ENCODE results near the gene NOS1.

The NOS1 gene

DNA sequence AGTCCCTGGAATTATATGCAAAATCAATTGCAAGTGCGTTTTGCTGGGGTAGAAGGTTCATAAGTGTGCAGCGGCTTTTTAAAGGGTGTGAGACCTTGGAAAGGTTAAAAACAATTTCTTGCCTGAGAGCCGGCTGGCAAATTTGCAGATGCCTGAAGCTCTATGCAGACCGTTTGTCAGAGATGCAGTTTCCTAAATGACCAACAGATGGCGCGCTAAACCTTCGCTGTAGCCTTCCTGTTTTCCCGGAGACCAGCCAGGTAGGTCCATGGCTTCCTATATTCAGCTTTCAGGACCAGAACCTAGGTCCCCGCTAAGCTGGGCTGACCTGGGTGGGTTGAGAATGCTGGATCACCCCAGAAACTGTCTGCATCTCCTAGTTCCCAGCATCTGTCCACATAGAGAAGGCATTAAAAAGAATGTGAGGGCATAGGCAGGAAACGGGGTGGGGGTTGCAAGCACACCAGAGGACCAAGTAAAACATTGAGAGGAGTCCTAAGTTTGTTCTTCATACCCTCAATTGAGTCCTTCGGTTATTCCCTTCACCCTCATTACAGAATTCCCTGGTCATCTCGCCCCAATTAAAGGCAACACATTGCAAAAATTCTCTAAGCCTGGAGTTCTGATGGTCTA lies 5.7 kb upstream of the NOS1 start:
- peak; percentile 31 to 95 (median 86) for DNase-seq
- intact Hi-C loops (cut with DNase I), result loop anchor here (2.0 to 5.0 kb wide), 2 partner anchors 222 to 475 kb away; no protein-coding TSS in a partner anchor

DNA sequence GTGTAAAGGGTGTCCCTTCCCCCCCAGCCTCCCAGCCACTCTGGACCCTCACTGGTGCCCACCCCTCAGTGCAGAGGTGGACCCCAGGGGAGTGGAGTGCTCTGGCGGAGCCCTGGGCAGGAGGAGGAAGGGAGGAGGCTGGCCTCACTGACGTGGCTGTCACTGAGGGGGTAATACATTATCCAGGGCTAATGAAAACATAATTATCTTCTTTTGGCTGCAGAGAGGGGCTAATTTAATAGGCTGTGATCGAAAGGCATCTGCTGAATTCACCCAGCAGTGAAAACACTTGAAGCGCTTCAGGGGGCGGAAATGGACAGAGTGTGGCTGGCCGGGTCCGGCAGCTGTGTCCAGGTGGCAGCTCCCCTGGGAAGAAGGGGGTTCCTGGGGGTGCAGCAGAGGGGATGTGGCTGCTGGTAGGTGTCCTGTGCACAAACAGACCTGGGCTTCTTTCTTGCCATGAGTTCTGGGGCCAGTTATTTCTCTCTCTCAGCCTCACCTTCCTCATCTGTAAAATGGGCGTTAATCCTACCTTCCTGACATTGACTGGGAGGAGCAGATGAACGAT lies 3.7 kb upstream of the NOS1 start:
- no peak for DNase-seq
- intact Hi-C loops (cut with DNase I), result loop anchor here (5.0 kb wide), 1 partner anchor 477 kb away; no protein-coding TSS in a partner anchor

DNA sequence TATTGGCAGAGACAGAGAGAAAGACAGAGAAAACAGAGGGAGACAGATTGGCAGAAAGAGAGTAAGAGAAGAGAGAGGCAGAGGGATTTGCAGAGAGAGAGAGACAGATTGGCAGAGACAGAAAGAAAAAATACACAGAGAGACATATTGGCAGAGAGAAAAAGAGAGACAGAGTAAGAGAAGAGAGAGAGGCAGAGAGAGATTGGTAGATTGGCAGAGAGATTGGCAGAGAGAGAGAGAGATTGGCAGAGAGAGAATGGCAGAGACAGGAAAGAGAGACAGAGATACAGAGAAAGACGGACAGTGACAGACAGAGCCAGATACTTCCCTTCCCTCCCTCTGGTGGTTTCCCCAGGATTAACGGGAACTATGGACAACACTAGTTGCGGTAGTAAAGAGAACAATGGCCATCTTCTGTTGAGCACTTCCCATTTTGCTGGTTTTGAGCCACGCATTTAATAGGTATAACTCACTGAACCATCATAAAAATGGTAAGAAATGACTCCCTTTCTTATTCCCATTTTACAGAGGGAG lies 2.6 kb upstream of the NOS1 start:
- intact Hi-C loops (cut with DNase I), result no loop called here
- no peak for DNase-seq

DNA sequence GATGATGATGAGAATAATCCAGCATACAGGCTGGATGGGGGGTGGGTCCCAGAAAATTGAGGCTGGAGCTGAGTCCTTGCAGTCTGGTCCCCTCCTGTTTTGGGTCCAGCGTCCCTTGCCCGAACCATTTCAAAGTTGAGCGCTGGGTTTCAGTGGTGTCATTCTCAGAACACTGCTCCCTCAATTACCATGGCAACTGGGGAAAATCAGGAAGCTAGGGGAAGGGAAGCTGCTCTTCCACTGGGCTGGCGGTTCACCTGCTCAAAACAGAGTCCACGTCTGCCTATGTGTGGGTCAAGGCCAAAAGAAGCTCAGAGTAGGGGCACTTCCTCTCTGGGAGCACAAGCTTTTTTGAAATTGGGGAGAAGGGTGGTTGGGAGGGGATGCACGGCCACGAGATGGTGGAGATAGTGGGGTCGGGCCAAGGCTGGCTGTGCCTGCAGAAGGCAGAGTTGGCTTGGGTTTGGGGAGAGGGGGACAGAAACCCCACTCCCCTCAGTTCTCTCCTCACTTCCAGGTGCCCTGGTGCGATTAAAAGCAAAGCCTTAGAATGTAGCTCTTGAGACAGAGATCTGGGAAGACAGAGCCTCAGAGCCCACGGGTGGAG lies 1.7 kb upstream of the NOS1 start:
- intact Hi-C loops (cut with DNase I), result no loop called here
- DNase-seq, result peak in 2 of 42 donors; percentile 12 to 41

DNA sequence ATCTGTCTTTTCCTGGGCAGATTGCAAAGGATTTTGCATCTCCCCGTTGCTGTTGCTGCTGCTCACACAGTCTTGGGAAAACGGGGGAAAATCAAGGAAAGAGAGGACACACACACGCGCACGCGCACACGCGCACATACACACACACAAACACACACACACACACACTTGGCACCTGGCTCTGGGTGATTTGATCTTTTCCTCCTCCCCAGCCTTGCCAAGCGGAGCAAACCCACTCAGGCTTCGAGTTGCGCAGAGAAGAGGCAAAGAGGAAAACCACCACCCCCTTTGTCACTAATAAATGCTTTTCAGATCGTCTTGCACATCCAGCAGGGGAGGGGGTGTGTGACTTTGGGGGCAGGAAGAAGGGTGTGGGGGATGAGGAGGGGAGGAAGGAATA lies 965 bp upstream of the NOS1 start:
- DNase-seq, result peak in 36 of 42 donors; percentile 6 to 75 (median 45)
- intact Hi-C loops (cut with DNase I), result no loop called here

DNA sequence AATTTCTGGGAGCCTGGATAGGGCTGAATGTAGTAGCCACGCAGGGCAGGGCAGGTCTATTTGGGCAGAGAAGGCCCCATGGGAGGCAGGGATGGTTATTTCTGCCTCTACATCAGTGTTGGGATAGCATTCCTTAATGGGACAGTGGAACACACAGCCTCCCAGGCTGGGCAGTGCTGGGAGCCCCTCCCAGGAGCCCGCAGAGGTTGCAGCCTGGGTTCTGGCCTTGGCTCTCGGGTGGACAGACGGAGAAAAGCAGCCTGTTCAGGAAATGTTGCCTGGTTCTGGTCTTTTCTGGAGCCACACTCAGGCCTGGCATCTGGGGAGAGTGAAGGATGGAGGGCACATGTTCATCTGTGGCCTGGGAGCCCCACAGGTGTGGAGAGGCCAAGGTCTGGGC lies 479 bp upstream of the NOS1 start:
- DNase-seq, result no peak
- intact Hi-C loops (cut with DNase I), result no loop called here

DNA sequence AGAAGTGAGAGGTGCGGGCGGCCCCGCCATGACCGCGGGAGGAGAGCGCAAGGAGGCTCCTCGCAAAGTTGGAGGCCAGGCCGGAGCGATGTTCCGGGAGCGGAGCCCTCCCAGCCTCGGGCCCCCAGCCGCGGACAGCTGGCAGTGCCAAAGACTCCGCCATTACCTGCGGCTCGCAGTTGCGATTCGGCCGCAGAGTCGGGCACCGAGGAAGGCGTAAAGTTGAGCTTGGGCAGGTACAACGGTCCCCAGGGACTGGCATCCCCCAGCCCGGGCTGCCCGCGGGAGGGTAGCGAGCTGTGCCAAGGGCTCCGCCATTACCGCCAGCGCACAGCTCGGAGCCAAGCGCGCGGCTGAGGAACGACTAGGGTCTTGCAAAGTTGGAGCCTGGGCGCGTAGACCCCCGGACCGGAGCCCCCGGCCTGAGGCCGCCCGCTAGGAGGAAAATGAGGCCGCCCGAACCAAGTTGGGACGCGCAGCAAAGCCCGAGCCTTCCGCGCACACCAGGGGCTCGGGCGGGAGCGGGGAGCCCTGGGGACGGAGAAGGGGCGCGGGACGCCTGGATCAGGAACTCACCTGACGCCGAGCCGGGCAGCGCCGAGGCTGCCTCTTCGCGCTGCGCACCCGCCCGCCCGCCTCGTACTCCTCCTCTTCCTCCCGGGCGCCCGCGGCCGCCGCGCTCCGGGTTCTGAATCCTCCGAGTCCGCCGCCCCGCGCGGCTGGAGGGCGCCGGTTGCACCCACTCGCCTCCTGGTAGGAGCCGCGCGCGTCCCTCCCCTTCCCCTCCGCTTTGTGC lies 677 bp downstream of the NOS1 start:
- intact Hi-C loops (cut with DNase I), result no loop called here
- peak in 25 of 42 donors; percentile 7 to 62 (median 33) for DNase-seq

DNA sequence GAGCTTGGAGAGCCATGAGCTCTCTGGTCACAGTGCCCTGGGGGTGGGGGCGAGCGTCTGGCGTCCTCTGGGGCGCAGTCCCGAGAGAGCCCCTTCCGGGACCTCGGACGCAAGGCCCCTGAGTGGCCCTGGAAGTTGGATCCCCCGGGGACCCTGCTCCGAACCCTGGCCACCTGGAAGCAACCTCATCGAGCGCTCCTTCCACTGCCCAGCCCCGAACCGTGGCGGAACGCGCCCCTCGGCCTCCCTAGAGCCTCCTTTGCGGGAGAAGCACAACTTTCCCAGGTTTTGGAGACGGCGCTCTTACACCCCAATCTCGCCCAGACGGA lies 1.2 kb downstream of the NOS1 start:
- intact Hi-C loops (cut with DNase I), result no loop called here
- peak in 1 of 42 donors; percentile 9 for DNase-seq

DNA sequence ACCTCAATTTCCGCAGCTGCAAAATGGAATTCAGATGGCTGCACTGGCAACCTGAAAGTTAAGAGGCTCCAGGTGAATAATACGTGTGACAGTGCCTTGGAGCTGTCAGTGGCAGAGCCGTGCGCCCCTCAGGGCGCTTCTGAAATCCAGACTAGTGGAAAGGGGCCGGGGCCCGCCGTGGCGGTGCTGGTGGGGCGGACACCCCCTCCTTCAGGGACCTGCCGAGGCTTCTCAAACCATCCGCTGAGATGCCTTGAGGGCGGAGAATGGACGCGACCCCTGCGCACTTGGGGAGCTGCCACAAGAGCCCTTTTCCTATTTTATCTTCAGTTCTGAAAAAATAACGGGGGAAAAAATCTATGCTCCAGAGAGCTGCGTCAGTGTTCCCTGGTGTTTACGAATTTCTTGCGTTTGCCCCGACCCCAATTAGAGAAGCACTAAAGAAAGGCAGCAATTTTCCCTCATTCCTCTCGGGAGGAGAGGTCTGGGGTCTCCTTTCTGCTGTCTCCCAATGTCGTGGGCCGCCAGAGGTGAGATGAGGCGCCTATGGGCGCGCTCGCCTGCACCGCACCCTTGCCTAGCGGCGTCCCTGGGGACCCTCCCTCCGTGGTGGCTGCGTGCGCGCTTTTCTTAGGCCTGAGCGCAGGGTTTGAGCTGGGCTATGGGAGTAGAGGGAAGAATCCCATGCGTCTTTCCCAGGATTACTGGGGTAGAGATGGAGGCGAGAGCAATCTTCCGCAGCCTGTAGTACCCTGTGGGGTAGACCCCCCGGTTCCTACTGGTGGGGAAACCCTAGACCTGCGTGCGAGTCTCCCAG lies 2.2 kb downstream of the NOS1 start:
- intact Hi-C loops (cut with DNase I), result no loop called here
- DNase-seq, result peak in 1 of 42 donors; percentile 12

DNA sequence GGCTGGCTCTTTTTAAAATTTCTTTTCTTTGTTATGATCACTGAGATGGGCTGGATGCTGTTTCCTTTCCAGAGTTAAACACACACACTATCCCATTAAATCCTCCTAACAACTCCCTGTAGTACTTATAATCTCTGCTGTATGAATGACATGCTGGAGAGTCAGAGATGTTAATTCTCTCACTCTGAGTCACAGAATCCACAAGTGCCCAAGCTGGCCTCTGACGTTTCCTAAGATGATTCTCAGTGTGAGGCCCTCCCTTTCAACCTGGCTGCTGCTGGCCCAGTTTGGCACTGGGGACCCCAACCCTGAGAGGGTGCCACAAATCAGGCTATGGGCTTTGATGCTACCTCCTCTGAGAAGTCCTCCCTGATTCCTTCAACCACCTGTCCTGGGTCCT lies 5.4 kb downstream of the NOS1 start:
- intact Hi-C loops (cut with DNase I), result no loop called here
- no peak for DNase-seq

DNA sequence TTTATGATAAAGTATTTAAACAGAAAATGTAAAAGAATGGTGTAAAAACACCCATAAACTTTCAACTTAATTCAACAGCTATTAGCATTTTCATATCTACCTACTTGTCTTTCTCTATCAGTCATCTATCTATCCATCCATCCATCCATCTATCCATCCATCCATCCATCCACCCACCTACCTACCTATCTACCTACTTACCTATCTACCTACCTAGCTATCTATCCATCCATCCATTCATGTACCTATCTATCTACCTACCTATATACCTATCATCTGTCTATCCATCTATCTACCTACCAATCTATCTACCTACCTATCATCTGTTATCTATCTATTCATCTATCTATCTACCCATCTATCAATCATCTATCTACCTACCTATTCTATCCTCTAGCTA lies 8.5 kb downstream of the NOS1 start:
- intact Hi-C loops (cut with DNase I), result no loop called here

DNA sequence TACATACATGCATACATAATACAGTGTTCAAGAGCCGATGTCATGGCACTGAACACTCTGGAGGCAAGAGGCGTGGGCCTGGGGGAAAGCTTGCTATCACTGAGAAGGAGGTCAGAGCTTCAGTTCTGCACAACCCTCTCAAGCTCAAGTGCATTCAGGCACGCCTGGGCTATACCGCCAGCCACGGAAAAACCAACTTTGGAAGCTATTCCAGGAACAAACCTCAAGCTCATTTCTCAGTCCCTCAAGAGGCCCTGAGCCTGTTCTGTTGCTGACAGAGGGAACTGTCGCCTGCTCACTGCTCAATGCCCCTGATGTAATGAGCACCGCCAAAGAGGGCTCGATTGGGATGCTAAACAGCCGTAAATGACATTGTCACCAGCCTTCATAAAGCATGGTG lies 9.2 kb downstream of the NOS1 start:
- DNase-seq, result peak in 21 of 42 donors; percentile 17 to 75 (median 41)
- intact Hi-C loops (cut with DNase I), result no loop called here

More for the DNA sequence above, 8.5 kb downstream of the NOS1 start:
- DNase-seq, result no peak

DNA sequence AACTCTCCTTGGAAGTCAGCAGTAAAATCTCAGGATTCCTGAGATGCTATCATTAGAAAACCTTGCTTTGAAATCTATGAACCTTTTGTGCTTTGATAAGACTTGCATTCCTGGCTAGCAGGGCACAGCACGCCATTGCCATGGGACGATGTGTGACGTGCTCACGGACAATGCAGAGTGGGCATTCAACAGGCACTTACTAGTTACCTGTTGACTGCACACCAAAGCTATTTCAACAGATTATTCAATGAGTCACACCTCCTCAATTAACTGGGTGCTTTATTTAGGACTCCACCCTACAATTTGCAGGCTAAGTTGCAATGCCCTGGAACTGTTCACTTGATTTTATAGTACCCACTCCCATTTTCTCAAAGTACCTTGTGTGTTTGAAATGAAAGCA lies 11.3 kb downstream of the NOS1 start:
- intact Hi-C loops (cut with DNase I), result no loop called here
- DNase-seq, result no peak

DNA sequence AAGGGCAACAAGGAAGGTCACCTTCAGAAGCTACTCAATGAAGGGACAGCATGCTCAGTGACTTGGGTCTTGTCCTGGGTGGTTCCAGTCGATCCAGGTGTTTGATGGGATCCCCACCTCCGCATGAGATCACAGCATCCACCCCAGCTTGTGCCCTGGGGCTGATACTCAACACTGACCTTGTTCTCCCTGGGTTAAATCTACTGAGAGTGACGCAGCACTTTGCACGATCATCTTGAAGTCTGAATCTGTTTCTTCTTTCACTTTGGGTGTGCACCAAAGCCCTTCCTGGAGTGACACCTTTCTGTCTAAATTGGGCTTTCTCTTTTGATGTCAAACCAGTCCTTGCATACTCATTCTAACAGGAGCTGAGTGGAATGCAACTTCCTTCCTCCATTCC lies 13.8 kb downstream of the NOS1 start:
- no peak for DNase-seq
- intact Hi-C loops (cut with DNase I), result no loop called here

DNA sequence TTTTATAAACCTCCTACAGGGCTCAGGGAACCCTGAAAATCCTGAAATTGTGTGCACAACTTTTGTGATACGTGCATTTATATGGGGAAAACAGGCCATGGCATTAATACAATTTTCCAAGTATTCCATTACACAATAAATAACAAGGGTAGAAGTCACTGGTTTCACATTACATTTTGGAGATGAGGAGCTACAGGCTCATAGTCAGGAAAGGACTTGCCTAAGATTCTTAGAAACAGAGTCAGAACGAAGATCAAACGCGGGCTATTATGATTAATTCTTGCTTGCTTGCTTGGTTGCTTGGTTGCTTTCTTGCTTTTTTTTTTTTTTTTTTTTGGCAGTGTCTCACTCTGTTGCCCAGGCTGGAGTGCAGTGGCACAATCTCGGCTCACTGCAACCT lies 16.7 kb downstream of the NOS1 start:
- DNase-seq, result no peak
- intact Hi-C loops (cut with DNase I), result no loop called here

DNA sequence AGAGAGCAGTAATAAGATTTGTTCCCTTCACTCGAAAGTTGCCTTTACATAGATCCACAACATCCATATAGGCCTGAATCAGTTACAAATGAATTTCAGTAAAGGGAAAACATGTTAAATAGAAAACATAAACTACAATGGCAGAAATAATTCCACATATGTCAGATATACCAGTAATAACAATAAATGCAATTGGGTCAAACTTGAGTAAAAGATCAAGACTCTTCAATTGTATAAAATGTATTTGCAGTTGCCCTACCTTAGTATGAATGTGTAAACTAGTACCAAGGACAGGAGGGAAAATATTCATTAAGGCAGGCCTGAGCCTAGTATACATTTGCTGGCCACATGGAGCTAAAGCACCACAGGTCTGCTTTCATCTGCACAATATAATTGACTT lies 17.6 kb downstream of the NOS1 start:
- intact Hi-C loops (cut with DNase I), result no loop called here
- DNase-seq, result no peak

DNA sequence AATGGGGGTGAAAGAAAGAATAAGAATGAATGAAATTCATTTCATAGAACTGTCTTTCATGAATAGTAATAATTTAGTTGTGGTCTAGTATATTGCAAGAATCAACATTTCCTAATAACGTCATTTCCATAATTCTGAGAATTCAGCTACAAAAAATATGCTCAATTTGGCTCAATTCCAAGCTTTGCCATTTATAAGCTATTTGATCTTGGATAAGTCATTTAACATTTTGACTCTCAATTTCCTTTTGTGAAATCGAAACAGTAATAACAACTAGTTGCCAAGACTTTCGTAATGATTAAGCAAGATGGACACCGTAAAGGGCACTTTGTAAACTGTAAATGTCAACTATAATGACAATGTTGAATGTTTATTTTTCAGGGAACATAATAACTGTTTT lies 18.1 kb downstream of the NOS1 start:
- intact Hi-C loops (cut with DNase I), result no loop called here
- no peak for DNase-seq

DNA sequence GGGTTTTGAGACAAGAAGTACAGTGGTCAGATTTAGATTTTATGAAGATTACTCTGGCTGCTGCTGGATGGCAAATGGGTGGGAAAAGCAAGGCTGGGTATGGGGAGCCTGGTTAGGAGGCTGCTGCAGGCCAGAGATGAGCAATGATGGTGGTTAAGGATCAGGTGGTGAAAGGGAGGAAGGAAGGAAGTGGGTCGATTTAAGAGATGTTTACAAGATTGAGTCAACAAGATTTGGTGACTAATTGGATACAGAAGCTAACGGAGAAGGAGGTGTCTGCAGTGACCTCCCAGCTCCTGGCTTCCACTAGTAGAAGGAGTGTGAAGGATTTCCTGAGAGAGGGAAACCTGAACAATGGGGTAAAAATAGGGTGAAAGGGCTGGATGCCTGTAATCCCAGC lies 18.7 kb downstream of the NOS1 start:
- intact Hi-C loops (cut with DNase I), result no loop called here
- DNase-seq, result no peak

DNA sequence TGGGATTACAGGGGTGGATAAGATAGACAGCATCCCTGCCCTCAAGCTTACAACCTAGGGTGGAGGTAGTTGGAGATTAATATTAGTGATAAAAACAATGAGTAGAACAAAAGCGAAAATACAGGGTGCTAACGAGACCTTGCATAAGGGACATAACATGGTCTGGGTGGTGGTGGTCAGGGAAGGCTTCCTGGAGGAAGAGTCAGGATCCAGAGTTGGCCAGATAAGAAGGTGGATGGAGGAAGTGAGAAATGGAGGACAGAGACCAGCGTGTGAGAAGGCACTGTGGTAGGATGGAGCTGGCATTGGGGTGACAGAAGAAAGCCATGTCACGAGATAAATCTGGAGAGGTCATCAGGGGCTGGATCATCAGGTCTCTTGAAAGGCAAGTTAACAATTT lies 19.2 kb downstream of the NOS1 start:
- no peak for DNase-seq
- intact Hi-C loops (cut with DNase I), result no loop called here

Data from head of caudate nucleus (tissue), 42 donors.